Measurements from ENCODE around the gene UBL7. TPM values are rescaled to one million over a fixed set of nuclear protein-coding genes. Genes with fewer than 3 reads are reported as not detected.

Gene UBL7
- polyA plus RNA-seq, 3 donors: 60.2 to 68.7 (median 66.8) TPM

GRCh38 chr15:74449095-74449494 lies 11.9 kb downstream of the UBL7 start:
- no peak for DNase-seq (ENCODE audit: extremely low read depth in 1 of 11, low read depth in 9 of 11, low spot score in 4 of 11)

- DNase-seq (ENCODE audit: extremely low read depth in 1 of 11, low read depth in 9 of 11, low spot score in 4 of 11): no peak
Measured at GRCh38 chr15:74445816-74446763, 14.9 kb downstream of the UBL7 start.

- no peak for DNase-seq (ENCODE audit: extremely low read depth in 1 of 11, low read depth in 9 of 11, low spot score in 4 of 11)
Measured at GRCh38 chr15:74444106-74445062, 16.6 kb downstream of the UBL7 start.

GRCh38 chr15:74443100-74443909 lies 17.7 kb downstream of the UBL7 start:
- DNase-seq (ENCODE audit: extremely low read depth in 1 of 11, low read depth in 9 of 11, low spot score in 4 of 11): no peak

GRCh38 chr15:74442604-74443003 lies 18.4 kb downstream of the UBL7 start:
- no peak for DNase-seq (ENCODE audit: extremely low read depth in 1 of 11, low read depth in 9 of 11, low spot score in 4 of 11)

- DNase-seq (ENCODE audit: extremely low read depth in 1 of 11, low read depth in 9 of 11, low spot score in 4 of 11): no peak
Measured at GRCh38 chr15:74442063-74442462, 18.9 kb downstream of the UBL7 start.

GRCh38 chr15:74441248-74441941 lies 19.6 kb downstream of the UBL7 start:
- no peak for DNase-seq (ENCODE audit: extremely low read depth in 1 of 11, low read depth in 9 of 11, low spot score in 4 of 11)

GRCh38 chr15:74438721-74439316 lies 22.1 kb downstream of the UBL7 start:
- peak in 7 of 11 donors; percentile 45 to 67 (median 61) for DNase-seq (ENCODE audit: extremely low read depth in 1 of 11, low read depth in 9 of 11, low spot score in 4 of 11)

GRCh38 chr15:74438206-74438605 lies 22.8 kb downstream of the UBL7 start:
- DNase-seq (ENCODE audit: extremely low read depth in 1 of 11, low read depth in 9 of 11, low spot score in 4 of 11): no peak

- peak in 2 of 11 donors; percentile 26 to 30 for DNase-seq (ENCODE audit: extremely low read depth in 1 of 11, low read depth in 9 of 11, low spot score in 4 of 11)
Measured at GRCh38 chr15:74434263-74435136, 26.5 kb downstream of the UBL7 start.

- DNase-seq (ENCODE audit: extremely low read depth in 1 of 11, low read depth in 9 of 11, low spot score in 4 of 11): peak in 10 of 11 donors; percentile 45 to 77 (median 72)
Measured at GRCh38 chr15:74433592-74434262, 27.2 kb downstream of the UBL7 start, which contains the start of gene SEMA7A. Gene SEMA7A, minus strand, starts transcription at chr15:74433958. Its CDS starts 40 bp downstream, at chr15:74433918.

- DNase-seq (ENCODE audit: extremely low read depth in 1 of 11, low read depth in 9 of 11, low spot score in 4 of 11): no peak
Measured at GRCh38 chr15:74432968-74433591, 27.9 kb downstream of the UBL7 start.

GRCh38 chr15:74432271-74432967 lies 28.5 kb downstream of the UBL7 start:
- DNase-seq (ENCODE audit: extremely low read depth in 1 of 11, low read depth in 9 of 11, low spot score in 4 of 11): no peak

GRCh38 chr15:74431645-74432044 lies 29.3 kb downstream of the UBL7 start:
- no peak for DNase-seq (ENCODE audit: extremely low read depth in 1 of 11, low read depth in 9 of 11, low spot score in 4 of 11)

GRCh38 chr15:74431116-74431515 lies 29.8 kb downstream of the UBL7 start:
- DNase-seq (ENCODE audit: extremely low read depth in 1 of 11, low read depth in 9 of 11, low spot score in 4 of 11): no peak
